RKO (cell line): Measurements from ENCODE around the gene AHNAK2.
"Not testable (repeated sequence)": the region's sequence is repeated elsewhere in the genome, so short reads cannot be mapped to it uniquely, and the experiment has no call there.

ENCODE experiments used
- DNase-seq: peaks from one replicate; pipeline ENCODE4 v3.0.0-alpha.2; 2016; ENCODE audit warnings: low spot score

Gene AHNAK2

GRCh38 chr14:104953896-104954656 is 24.1 kb downstream of the AHNAK2 start:
- DNase-seq, result no peak

- no peak for DNase-seq
Measured at GRCh38 chr14:104953097-104953496, 25.1 kb downstream of the AHNAK2 start.

- DNase-seq, result not testable (repeated sequence)
Measured at GRCh38 chr14:104951863-104952657, 26.1 kb downstream of the AHNAK2 start.

GRCh38 chr14:104950701-104951100 is 27.5 kb downstream of the AHNAK2 start:
- not testable (repeated sequence) for DNase-seq

- DNase-seq, result no peak
Measured at GRCh38 chr14:104950021-104950420, 28.2 kb downstream of the AHNAK2 start.

- DNase-seq, result not testable (repeated sequence)
Measured at GRCh38 chr14:104949406-104949955, 28.7 kb downstream of the AHNAK2 start.

GRCh38 chr14:104948736-104949031 is 29.5 kb downstream of the AHNAK2 start:
- no peak for DNase-seq

- DNase-seq, result not testable (repeated sequence)
Measured at GRCh38 chr14:104947881-104948735, 30.1 kb downstream of the AHNAK2 start.

GRCh38 chr14:104947201-104947600 is 31.0 kb downstream of the AHNAK2 start:
- not testable (repeated sequence) for DNase-seq

- DNase-seq, result not testable (repeated sequence)
Measured at GRCh38 chr14:104945986-104946965, 31.9 kb downstream of the AHNAK2 start.

GRCh38 chr14:104945266-104945665 is 32.9 kb downstream of the AHNAK2 start:
- not testable (repeated sequence) for DNase-seq

- not testable (repeated sequence) for DNase-seq
Measured at GRCh38 chr14:104944436-104945205, 33.6 kb downstream of the AHNAK2 start.

- DNase-seq, result not testable (repeated sequence)
Measured at GRCh38 chr14:104944016-104944308, 34.2 kb downstream of the AHNAK2 start.

- DNase-seq, result not testable (repeated sequence)
Measured at GRCh38 chr14:104943216-104944015, 34.8 kb downstream of the AHNAK2 start.

- DNase-seq, result no peak
Measured at GRCh38 chr14:104942586-104942985, 35.6 kb downstream of the AHNAK2 start.

- no peak for DNase-seq
Measured at GRCh38 chr14:104941508-104942365, 36.4 kb downstream of the AHNAK2 start.

- DNase-seq, result no peak
Measured at GRCh38 chr14:104940526-104941150, 37.5 kb downstream of the AHNAK2 start.
